ENCODE measurements around the gene ENTPD2. TPM values are rescaled to one million over a fixed set of nuclear protein-coding genes. Genes with fewer than 3 reads are reported as not detected.
"Not testable (repeated sequence)": the region's sequence is repeated elsewhere in the genome, so short reads cannot be mapped to it uniquely, and the experiment has no call there.

Gene ENTPD2
- total and polyA plus RNA-seq, 4 donors, result 0.09 to 0.40 (median 0.21) TPM

DNA sequence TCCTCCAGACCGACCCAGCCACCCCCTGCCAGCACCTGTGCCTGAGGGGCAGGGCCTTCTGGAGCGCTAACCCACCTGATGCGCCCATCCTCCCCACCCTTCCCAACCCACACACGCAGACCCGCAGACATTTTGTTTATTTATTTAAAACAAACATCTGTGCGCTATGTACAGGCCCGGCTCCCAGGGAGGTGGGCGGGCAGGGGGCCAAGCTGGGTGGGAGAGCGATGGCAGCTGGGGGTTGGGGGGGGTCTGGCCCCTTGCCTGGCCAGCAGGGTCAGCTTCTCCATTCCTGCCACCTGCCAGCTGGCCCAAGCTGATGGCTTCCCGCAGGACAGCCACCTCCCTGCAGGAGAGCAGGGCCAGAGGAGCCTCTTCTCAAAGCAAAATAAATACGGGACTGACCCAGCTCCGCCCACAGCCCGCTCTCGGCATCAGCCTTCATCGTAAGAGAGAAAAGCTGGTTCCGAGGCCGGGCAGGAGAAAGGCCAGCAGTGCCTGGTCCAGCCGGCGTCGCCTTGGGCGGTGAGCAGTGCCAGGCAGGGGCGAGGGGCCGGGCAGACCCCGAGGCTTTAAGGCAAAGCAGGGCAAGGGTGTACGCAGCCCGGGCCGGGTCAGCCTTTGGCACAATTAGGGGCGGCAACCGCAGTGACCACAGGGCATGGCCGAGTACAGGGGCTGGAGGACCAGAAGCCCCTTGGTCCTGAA is 46.6 kb downstream of the ENTPD2 start (continued):
- TF ChIP-seq, protein P1, sequence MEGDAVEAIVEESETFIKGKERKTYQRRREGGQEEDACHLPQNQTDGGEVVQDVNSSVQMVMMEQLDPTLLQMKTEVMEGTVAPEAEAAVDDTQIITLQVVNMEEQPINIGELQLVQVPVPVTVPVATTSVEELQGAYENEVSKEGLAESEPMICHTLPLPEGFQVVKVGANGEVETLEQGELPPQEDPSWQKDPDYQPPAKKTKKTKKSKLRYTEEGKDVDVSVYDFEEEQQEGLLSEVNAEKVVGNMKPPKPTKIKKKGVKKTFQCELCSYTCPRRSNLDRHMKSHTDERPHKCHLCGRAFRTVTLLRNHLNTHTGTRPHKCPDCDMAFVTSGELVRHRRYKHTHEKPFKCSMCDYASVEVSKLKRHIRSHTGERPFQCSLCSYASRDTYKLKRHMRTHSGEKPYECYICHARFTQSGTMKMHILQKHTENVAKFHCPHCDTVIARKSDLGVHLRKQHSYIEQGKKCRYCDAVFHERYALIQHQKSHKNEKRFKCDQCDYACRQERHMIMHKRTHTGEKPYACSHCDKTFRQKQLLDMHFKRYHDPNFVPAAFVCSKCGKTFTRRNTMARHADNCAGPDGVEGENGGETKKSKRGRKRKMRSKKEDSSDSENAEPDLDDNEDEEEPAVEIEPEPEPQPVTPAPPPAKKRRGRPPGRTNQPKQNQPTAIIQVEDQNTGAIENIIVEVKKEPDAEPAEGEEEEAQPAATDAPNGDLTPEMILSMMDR (IDR thresholded peaks at IDR 0.05; ENCODE audit: low read depth, low read length, missing input control), result no peak

- H3K36me3 ChIP-seq (ENCODE audit: control insufficient read depth in 4 of 4, insufficient read depth in 3 of 4, low read depth in 1 of 4, low read length in 3 of 4), result peaks cover 0 to 10% (median 5%) of the 10 kb centered on the region in 4 donors
- no peak overlapping the region for H3K9ac ChIP-seq (ENCODE audit: low read depth in 1 of 2, low read length in 2 of 2)
- H3K27me3 ChIP-seq (ENCODE audit: control insufficient read depth in 4 of 4, insufficient read depth in 4 of 4, low read length in 3 of 4), result no peaks in the 10 kb centered on the region
- H3K4me1 ChIP-seq (ENCODE audit: control insufficient read depth in 4 of 4, insufficient read depth in 4 of 4, low read length in 3 of 4), result peaks cover 0 to 4% (median under 1%) of the 10 kb centered on the region in 4 donors
- 81% methylated on average over 24 of the region's 24 CpGs for WGBS
- H3K27ac ChIP-seq (ENCODE audit: low read depth in 1 of 2, low read length in 2 of 2), result no peak overlapping the region
- no peak for DNase-seq (ENCODE audit: low spot score)
- TF ChIP-seq FOXA1 (IDR thresholded peaks at IDR 0.05) (no peak), HNF4A (conservative IDR thresholded peaks at IDR 0.05) (no peak), RXRA (IDR thresholded peaks at IDR 0.05) (no peak)
- TF ChIP-seq, protein P2, sequence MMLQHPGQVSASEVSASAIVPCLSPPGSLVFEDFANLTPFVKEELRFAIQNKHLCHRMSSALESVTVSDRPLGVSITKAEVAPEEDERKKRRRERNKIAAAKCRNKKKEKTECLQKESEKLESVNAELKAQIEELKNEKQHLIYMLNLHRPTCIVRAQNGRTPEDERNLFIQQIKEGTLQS (IDR thresholded peaks at IDR 0.05), result no peak
- no peaks in the 10 kb centered on the region for H3K9me3 ChIP-seq (ENCODE audit: control insufficient read depth in 4 of 4, low read length in 3 of 4)
- H3K4me3 ChIP-seq (ENCODE audit: low read depth in 1 of 3, low read length in 3 of 3), result no peak overlapping the region
These were observed 47.5 kb downstream of the ENTPD2 start for GRCh38 chr9:137006116-137007003.

GRCh38 chr9:137004285-137004684 is 49.6 kb downstream of the ENTPD2 start:
- TF ChIP-seq, protein P1 (IDR thresholded peaks at IDR 0.05; ENCODE audit: low read depth, low read length, missing input control), result peak; percentile 20
- not testable (repeated sequence) for H3K4me3 ChIP-seq (ENCODE audit: low read depth in 1 of 3, low read length in 3 of 3); H3K27ac ChIP-seq (ENCODE audit: low read depth in 1 of 2, low read length in 2 of 2); H3K4me1 ChIP-seq (ENCODE audit: control insufficient read depth in 4 of 4, insufficient read depth in 4 of 4, low read length in 3 of 4); H3K9ac ChIP-seq (ENCODE audit: low read depth in 1 of 2, low read length in 2 of 2); H3K27me3 ChIP-seq (ENCODE audit: control insufficient read depth in 4 of 4, insufficient read depth in 4 of 4, low read length in 3 of 4); H3K9me3 ChIP-seq (ENCODE audit: control insufficient read depth in 4 of 4, low read length in 3 of 4); DNase-seq (ENCODE audit: low spot score); H3K36me3 ChIP-seq (ENCODE audit: control insufficient read depth in 4 of 4, insufficient read depth in 3 of 4, low read depth in 1 of 4, low read length in 3 of 4)
- WGBS, result 42% methylated on average over 17 of the region's 17 CpGs

- no peak for DNase-seq (ENCODE audit: low spot score)
- Histone ChIP-seq H3K4me1 (ENCODE audit: control insufficient read depth in 4 of 4, insufficient read depth in 4 of 4, low read length in 3 of 4) (peaks cover 0 to 5% (median under 1%) of the 10 kb centered on the region in 4 donors), H3K27me3 (ENCODE audit: control insufficient read depth in 4 of 4, insufficient read depth in 4 of 4, low read length in 3 of 4) (no peaks in the 10 kb centered on the region), H3K9me3 (ENCODE audit: control insufficient read depth in 4 of 4, low read length in 3 of 4) (no peaks in the 10 kb centered on the region), H3K36me3 (ENCODE audit: control insufficient read depth in 4 of 4, insufficient read depth in 3 of 4, low read depth in 1 of 4, low read length in 3 of 4) (peaks cover 0 to 2% (median 0%) of the 10 kb centered on the region in 4 donors), H3K4me3 (ENCODE audit: low read depth in 1 of 3, low read length in 3 of 3) (no peak overlapping the region), H3K9ac (ENCODE audit: low read depth in 1 of 2, low read length in 2 of 2) (no peak overlapping the region), H3K27ac (ENCODE audit: low read depth in 1 of 2, low read length in 2 of 2) (no peak overlapping the region)
- TF ChIP-seq GABPA (IDR thresholded peaks at IDR 0.05 in 1 of 2, conservative IDR thresholded peaks at IDR 0.05 in 1 of 2) (no peak), RXRA (IDR thresholded peaks at IDR 0.05) (no peak), HNF4A (conservative IDR thresholded peaks at IDR 0.05) (no peak), JUND (IDR thresholded peaks at IDR 0.05) (no peak), NR2F2 (IDR thresholded peaks at IDR 0.05) (no peak), HNF4G (IDR thresholded peaks at IDR 0.05) (no peak), RAD21 (IDR thresholded peaks at IDR 0.05) (no peak), SP1 (IDR thresholded peaks at IDR 0.05) (no peak), FOXA1 (IDR thresholded peaks at IDR 0.05) (no peak)
- TF ChIP-seq, protein P2 (IDR thresholded peaks at IDR 0.05), result no peak
- WGBS, result 89% methylated on average over 10 of the region's 10 CpGs
These were observed 51.2 kb downstream of the ENTPD2 start for GRCh38 chr9:137002646-137003041.
